ENCODE measurements around the gene ZBTB22. TPM values are rescaled to one million over a fixed set of nuclear protein-coding genes. Genes with fewer than 3 reads are reported as not detected.
"Not testable (repeated sequence)": the region's sequence is repeated elsewhere in the genome, so short reads cannot be mapped to it uniquely, and the experiment has no call there.

Gene ZBTB22
- polyA plus RNA-seq (2013, experiment 1 of 2): 8.0 TPM
- polyA plus RNA-seq (2013, experiment 2 of 2): 13.1 TPM

- WGBS: 3% methylated on average over 43 of the region's 44 CpGs
- H3K4me1 ChIP-seq (ENCODE audit: insufficient read depth, low read length): peaks cover 21% of the 10 kb centered on the region
Measured at GRCh38 chr6:33317669-33318425, at the start of gene ZBTB22. Gene ZBTB22 (minus strand): TSS chr6:33317744. CDS start chr6:33316916, 828 bp downstream.

GRCh38 chr6:33367009-33367714 is 49.6 kb upstream of the ZBTB22 start:
- 90% methylated on average over 7 of the region's 8 CpGs for WGBS
- Histone ChIP-seq H3K4me3 (ENCODE audit: low read length) (no peak overlapping the region), H3K9ac (ENCODE audit: low read depth, low read length) (no peak overlapping the region), H3K4me1 (ENCODE audit: insufficient read depth, low read length) (peaks cover 13% of the 10 kb centered on the region), H3K36me3 (ENCODE audit: insufficient read depth, low read length) (no peaks in the 10 kb centered on the region), H3K9me3 (ENCODE audit: insufficient read depth, low read depth, low read length) (no peaks in the 10 kb centered on the region), H3K27ac (ENCODE audit: low read depth, low read length) (no peak overlapping the region), H3K27me3 (ENCODE audit: insufficient read depth, low read length) (no peaks in the 10 kb centered on the region)

More at GRCh38 chr6:33317669-33318425, at the start of gene ZBTB22:
- H3K27me3 ChIP-seq (ENCODE audit: insufficient read depth, low read length): no peaks in the 10 kb centered on the region
- H3K27ac ChIP-seq (ENCODE audit: low read depth, low read length): peak within 1 kb of the TSS; percentile 93
- peak within 1 kb of the TSS; percentile 87 for H3K9ac ChIP-seq (ENCODE audit: low read depth, low read length)
- peak within 1 kb of the TSS; percentile 98 for H3K4me3 ChIP-seq (ENCODE audit: low read length)
- peaks cover 33% of the 10 kb centered on the region for H3K36me3 ChIP-seq (ENCODE audit: insufficient read depth, low read length)
- no peaks in the 10 kb centered on the region for H3K9me3 ChIP-seq (ENCODE audit: insufficient read depth, low read depth, low read length)

- H3K36me3 ChIP-seq (ENCODE audit: insufficient read depth, low read length); H3K9me3 ChIP-seq (ENCODE audit: insufficient read depth, low read depth, low read length); H3K27ac ChIP-seq (ENCODE audit: low read depth, low read length); H3K4me3 ChIP-seq (ENCODE audit: low read length); H3K9ac ChIP-seq (ENCODE audit: low read depth, low read length); H3K27me3 ChIP-seq (ENCODE audit: insufficient read depth, low read length): not testable (repeated sequence)
- H3K4me1 ChIP-seq (ENCODE audit: insufficient read depth, low read length): peaks cover 11% of the 10 kb centered on the region
- WGBS: 90% methylated on average over 10 of the region's 10 CpGs
Measured at GRCh38 chr6:33365206-33365971, 47.8 kb upstream of the ZBTB22 start.

GRCh38 chr6:33364475-33365205 is 47.1 kb upstream of the ZBTB22 start:
- H3K27me3 ChIP-seq (ENCODE audit: insufficient read depth, low read length); H3K27ac ChIP-seq (ENCODE audit: low read depth, low read length); H3K36me3 ChIP-seq (ENCODE audit: insufficient read depth, low read length); H3K9ac ChIP-seq (ENCODE audit: low read depth, low read length); H3K4me3 ChIP-seq (ENCODE audit: low read length); H3K9me3 ChIP-seq (ENCODE audit: insufficient read depth, low read depth, low read length): not testable (repeated sequence)
- WGBS: 38% methylated on average over 5 of the region's 8 CpGs
- peaks cover 11% of the 10 kb centered on the region for H3K4me1 ChIP-seq (ENCODE audit: insufficient read depth, low read length)

GRCh38 chr6:33363486-33363885 is 45.9 kb upstream of the ZBTB22 start:
- 94% methylated on average over 12 of the region's 12 CpGs for WGBS
- peaks cover 15% of the 10 kb centered on the region for H3K4me1 ChIP-seq (ENCODE audit: insufficient read depth, low read length)
- H3K9me3 ChIP-seq (ENCODE audit: insufficient read depth, low read depth, low read length): not testable (repeated sequence)

GRCh38 chr6:33359331-33359730 is 41.8 kb upstream of the ZBTB22 start:
- H3K36me3 ChIP-seq (ENCODE audit: insufficient read depth, low read length): no peaks in the 10 kb centered on the region
- H3K9ac ChIP-seq (ENCODE audit: low read depth, low read length): no peak overlapping the region
- H3K27ac ChIP-seq (ENCODE audit: low read depth, low read length): no peak overlapping the region
- H3K27me3 ChIP-seq (ENCODE audit: insufficient read depth, low read length): no peaks in the 10 kb centered on the region
- H3K4me3 ChIP-seq (ENCODE audit: low read length): no peak overlapping the region
- H3K9me3 ChIP-seq (ENCODE audit: insufficient read depth, low read depth, low read length): no peaks in the 10 kb centered on the region
- peaks cover 8% of the 10 kb centered on the region for H3K4me1 ChIP-seq (ENCODE audit: insufficient read depth, low read length)

More at GRCh38 chr6:33363486-33363885, 45.9 kb upstream of the ZBTB22 start:
- not testable (repeated sequence) for H3K4me3 ChIP-seq (ENCODE audit: low read length); H3K27me3 ChIP-seq (ENCODE audit: insufficient read depth, low read length); H3K9ac ChIP-seq (ENCODE audit: low read depth, low read length); H3K36me3 ChIP-seq (ENCODE audit: insufficient read depth, low read length); H3K27ac ChIP-seq (ENCODE audit: low read depth, low read length)

GRCh38 chr6:33357160-33357871 is 39.8 kb upstream of the ZBTB22 start:
- not testable (repeated sequence) for H3K4me1 ChIP-seq (ENCODE audit: insufficient read depth, low read length); H3K27ac ChIP-seq (ENCODE audit: low read depth, low read length); H3K9ac ChIP-seq (ENCODE audit: low read depth, low read length); H3K36me3 ChIP-seq (ENCODE audit: insufficient read depth, low read length); H3K4me3 ChIP-seq (ENCODE audit: low read length); H3K27me3 ChIP-seq (ENCODE audit: insufficient read depth, low read length); H3K9me3 ChIP-seq (ENCODE audit: insufficient read depth, low read depth, low read length)
- WGBS: 89% methylated on average over 11 of the region's 13 CpGs

GRCh38 chr6:33356295-33356694 is 38.8 kb upstream of the ZBTB22 start:
- Histone ChIP-seq H3K36me3 (ENCODE audit: insufficient read depth, low read length) (no peaks in the 10 kb centered on the region), H3K27me3 (ENCODE audit: insufficient read depth, low read length) (no peaks in the 10 kb centered on the region), H3K9ac (ENCODE audit: low read depth, low read length) (no peak overlapping the region), H3K9me3 (ENCODE audit: insufficient read depth, low read depth, low read length) (no peaks in the 10 kb centered on the region), H3K27ac (ENCODE audit: low read depth, low read length) (no peak overlapping the region), H3K4me1 (ENCODE audit: insufficient read depth, low read length) (0 out of 2 replicates have a peak, but pooled peaks cover 3% of the 10 kb centered on the region), H3K4me3 (ENCODE audit: low read length) (no peak overlapping the region)
- WGBS: 98% methylated on average over 3 of the region's 3 CpGs

GRCh38 chr6:33355860-33356259 is 38.3 kb upstream of the ZBTB22 start:
- H3K27ac ChIP-seq (ENCODE audit: low read depth, low read length); H3K36me3 ChIP-seq (ENCODE audit: insufficient read depth, low read length); H3K4me1 ChIP-seq (ENCODE audit: insufficient read depth, low read length); H3K9ac ChIP-seq (ENCODE audit: low read depth, low read length); H3K9me3 ChIP-seq (ENCODE audit: insufficient read depth, low read depth, low read length); H3K27me3 ChIP-seq (ENCODE audit: insufficient read depth, low read length); H3K4me3 ChIP-seq (ENCODE audit: low read length): not testable (repeated sequence)
- 92% methylated on average over 6 of the region's 6 CpGs for WGBS

- Histone ChIP-seq H3K4me1 (ENCODE audit: insufficient read depth, low read length) (peaks cover 4% of the 10 kb centered on the region; the same call in 1 of the 2 replicates), H3K4me3 (ENCODE audit: low read length) (no peak overlapping the region), H3K36me3 (ENCODE audit: insufficient read depth, low read length) (no peaks in the 10 kb centered on the region), H3K9ac (ENCODE audit: low read depth, low read length) (no peak overlapping the region), H3K27ac (ENCODE audit: low read depth, low read length) (no peak overlapping the region), H3K9me3 (ENCODE audit: insufficient read depth, low read depth, low read length) (no peaks in the 10 kb centered on the region), H3K27me3 (ENCODE audit: insufficient read depth, low read length) (no peaks in the 10 kb centered on the region)
- 85% methylated on average over 5 of the region's 5 CpGs for WGBS
Measured at GRCh38 chr6:33347816-33348215, 30.3 kb upstream of the ZBTB22 start.

Data from HUES64 (cell line).